ENCODE measurements around the gene RNF114.
"Not testable (repeated sequence)": the region's sequence is repeated elsewhere in the genome, so short reads cannot be mapped to it uniquely, and the experiment has no call there.

The RNF114 gene

DNA sequence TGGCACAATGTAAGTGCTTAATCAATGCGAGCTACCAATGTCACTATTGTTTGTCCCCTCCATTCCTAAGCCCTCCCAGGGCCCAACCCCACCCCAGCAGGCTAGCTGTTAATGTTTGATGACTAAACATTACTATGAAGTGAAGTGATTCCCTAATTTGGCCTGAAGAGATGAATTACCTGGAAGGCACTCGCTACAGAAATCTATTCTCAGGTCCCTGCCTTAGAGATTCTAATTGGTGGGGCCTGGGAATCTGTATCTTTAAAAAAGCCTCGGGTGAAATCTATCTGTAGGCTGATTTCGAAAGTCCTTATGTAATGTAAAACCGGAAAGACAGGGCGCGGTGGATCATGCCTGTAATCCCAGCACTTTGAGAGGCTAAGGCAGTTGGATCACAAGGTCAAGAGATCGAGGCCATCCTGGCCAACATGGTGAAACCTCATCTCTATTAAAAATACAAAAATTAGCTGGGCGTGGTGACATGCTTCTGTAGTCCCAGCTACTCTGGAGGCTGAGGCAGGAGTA lies 29.6 kb downstream of the RNF114 start:
- no peak for DNase-seq

DNA sequence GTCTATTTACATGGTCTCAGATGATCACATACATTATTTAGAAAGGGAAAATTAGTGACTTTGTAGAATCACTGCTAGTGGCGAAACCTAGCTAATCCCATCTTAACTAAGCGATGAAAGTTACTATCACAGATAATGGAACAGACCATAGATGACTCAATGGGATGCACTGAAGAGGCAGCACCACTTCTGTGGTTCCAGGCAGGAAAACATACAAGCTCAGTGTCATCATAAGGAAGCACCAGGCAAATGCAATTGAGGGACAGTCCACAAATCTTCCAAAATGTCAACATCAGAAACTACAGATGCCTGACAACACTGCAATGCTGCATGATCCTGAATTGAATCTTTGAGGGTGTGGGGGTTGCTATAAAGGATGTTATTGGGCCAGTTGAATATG lies 30.7 kb downstream of the RNF114 start:
- DNase-seq: no peak

DNA sequence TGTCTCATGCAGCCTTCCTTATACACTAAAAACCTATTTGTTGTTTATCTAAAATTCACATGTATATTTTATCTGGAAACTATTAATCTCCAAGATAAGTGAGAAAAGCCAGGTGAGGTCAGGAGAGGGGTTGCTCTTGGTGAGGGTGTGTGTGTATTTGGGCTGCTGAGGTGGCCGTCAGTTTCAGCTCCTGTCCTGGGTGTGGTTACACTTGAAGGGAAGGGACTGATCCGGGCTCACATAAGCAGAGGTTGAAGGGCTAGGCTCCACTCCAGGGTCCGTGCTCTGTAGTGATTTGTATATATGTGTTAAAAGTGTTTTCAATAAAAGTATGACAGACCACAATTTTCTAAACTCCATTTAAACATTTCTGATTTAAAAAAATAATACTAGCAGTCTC lies 33.0 kb downstream of the RNF114 start:
- no peak for DNase-seq

DNA sequence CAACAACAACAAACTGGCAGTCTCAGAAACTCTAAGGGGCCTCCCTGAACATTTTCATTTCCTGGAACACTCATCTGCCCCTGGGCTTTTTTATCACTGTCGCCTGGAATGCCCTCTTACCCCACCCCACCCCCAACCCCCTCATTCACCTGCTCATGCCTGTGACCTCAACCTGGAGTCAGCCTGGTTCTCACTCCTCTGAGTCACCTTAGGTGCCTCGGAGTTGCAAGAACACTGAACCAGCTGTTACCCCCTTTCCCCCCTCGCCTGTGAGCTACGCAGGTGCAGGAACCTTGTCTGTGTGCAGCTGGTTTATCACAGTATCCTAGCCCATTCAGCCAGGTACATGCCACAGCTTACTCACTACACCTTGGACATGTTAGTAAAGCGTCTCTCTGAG lies 33.7 kb downstream of the RNF114 start:
- no peak for DNase-seq

DNA sequence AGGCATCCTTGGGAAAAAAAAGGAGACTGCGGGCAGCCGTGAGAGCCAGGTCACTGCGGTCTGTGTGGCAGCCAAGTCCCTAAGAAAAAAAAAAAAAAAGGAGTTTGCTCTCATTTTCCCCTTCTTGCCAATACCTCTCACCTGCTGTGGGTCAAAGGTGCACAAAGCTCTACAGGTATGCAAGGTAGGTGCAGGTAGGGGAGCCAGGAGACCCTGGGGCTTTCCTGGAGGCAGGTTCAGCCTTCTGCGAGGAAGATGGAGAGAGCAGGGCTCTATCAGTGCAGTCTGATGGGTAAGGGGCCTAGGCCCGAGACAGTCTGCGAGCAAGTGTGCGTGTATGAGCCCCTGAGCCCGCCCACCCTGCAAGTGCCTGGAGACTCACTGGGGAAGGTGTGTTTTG lies 34.3 kb downstream of the RNF114 start:
- no peak for DNase-seq

DNA sequence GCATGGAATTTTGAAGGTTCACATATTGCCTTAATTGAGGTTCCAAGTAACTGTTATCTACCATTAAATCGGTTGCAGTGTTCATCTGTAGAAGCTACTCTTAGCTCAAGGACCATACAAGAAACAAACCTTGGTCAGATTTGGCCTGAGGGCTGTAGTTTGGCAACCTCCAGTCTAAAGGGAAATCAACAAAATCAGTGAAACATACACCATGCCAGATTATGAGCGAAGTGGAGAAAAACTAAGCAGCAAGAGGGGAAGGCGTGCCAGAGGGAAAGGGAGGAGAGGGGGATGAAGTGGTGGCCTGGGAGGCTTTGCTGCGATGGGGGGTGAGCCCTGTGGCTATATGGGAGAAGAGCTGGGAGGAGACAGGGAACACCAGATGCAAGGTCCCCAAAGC lies 37.8 kb downstream of the RNF114 start:
- DNase-seq: no peak

DNA sequence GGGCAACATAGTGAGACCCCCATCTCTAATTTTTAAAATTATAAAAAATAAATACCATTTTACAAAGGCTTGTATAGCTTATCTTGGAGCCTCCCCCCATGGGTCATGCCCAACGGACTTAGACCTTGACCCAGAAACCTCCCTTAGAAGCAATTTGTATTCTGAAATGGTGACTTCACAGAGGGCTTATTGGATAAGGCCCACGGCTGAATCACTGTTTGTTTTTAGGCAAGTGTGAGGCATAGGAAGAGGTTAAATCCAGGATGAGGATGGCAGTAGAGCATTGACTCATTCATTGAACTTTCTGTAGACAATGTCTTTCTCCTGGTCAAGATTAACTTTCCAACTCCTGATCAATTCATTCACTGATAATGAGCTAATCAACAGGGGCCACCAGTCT lies 40.3 kb downstream of the RNF114 start:
- no peak for DNase-seq

DNA sequence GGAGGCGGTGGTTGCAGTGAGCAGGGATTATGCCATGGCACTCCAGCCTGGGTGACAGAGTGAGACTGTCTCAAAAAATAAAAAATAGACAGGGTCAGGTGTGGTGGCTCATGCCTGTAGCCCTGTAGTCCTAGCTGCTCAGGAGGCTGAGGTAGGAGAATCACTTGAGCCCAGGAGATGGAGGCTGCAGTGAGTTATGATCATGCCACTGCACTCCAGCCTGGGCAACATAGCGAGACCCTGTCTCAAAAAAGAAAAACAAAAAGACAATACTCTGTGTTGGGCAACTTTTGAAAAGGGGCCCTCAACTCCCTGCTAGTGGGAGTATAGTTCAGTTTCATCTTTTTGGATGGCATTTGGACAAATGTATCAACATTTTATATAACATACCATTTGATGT lies 41.5 kb downstream of the RNF114 start:
- DNase-seq: not testable (repeated sequence)

DNA sequence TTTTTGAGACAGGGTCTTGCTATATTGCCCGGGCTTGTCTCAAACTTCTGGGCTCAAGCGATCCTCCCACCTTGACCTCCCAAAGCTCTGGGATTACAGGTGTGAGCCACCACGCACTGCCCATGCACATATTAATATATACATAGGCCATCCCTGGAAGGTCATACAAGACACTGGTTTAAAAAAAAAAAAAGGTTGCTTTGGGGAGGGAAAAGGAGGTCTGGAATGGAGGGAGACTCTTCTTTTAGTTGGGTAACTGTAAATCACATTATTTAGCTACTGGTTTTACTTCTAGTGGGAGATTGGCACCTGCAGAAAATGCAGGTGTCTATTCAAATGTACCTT lies 42.5 kb downstream of the RNF114 start:
- DNase-seq: no peak

DNA sequence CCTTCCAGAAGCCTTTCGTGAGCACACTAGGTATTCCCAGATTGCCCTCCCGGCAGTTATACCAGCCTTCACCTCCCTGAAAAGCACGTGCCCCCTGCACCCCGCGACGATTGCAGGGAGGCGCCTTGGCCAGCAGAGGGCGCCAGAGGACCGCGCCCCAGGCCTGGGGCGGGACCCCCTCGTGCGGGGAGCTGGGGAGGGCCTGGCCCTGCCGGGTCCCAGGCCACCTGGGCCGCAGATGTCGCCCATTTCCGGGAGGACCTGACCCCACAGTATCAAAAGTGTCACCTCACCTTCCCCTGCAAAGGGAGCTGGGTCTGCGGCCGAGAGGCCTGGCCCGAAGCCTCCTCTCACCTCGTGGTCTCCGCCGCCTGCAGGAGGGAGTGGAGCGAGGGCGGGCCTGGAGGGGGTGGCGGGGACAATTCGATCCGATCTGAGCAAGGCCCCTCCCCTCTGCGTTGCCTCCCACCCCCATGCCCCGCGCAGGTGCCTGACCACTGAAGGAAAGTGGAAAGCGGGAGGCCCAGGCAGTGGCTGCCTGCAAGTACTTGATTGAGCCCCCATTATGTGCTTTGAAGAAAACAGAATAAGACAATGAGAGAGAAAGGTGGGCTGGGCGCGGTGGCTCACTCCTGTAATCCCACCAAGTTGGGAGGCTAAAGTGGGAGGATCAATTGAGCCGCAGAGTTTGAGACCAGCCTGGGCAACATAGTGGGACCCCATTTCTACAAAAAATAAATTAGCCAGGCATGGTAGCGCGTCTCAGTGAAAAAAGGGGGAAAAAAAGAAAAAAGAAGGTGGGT lies 43.0 kb downstream of the RNF114 start:
- peak; percentile 69 for DNase-seq

DNA sequence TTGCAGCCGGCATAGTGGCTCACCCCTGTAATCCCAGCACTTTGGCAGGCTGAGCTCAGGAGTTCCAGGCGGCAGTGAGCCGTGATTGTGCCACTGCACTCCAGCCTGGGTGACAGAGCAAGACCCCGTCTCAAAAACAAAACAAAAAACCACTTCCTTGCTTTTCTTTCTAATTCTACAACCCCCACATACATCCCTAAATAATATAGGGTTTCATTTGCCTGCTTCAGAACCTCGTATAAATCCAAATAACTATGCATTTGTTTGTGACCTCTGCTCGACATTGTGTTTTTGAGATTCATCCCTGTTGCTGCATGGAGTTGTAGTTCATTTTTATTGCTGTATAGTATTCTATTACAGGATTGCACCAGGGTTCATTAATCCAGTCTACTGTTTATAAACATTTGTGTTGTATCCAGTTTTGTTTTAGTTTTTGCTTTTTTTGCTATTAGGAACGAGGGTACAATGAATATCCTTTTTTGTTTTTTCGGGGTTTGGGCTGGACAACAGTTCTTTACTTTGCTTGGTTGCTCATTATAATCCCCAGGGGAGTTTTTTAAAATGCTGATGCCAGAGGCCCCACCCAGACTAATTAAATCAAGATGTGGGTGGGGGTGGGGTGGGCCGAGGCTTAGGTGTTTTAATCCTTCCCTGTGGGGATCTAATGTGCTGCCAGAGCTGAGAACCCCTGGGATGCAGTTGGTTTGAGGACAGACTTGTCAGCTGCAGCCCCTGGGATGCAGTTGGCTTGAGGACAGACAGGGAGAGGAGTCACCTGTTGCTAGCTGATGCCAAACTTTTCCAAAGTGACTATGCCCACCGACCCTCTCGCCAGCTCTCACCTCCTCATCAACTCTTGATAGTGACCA lies 44.2 kb downstream of the RNF114 start:
- no peak for DNase-seq

DNA sequence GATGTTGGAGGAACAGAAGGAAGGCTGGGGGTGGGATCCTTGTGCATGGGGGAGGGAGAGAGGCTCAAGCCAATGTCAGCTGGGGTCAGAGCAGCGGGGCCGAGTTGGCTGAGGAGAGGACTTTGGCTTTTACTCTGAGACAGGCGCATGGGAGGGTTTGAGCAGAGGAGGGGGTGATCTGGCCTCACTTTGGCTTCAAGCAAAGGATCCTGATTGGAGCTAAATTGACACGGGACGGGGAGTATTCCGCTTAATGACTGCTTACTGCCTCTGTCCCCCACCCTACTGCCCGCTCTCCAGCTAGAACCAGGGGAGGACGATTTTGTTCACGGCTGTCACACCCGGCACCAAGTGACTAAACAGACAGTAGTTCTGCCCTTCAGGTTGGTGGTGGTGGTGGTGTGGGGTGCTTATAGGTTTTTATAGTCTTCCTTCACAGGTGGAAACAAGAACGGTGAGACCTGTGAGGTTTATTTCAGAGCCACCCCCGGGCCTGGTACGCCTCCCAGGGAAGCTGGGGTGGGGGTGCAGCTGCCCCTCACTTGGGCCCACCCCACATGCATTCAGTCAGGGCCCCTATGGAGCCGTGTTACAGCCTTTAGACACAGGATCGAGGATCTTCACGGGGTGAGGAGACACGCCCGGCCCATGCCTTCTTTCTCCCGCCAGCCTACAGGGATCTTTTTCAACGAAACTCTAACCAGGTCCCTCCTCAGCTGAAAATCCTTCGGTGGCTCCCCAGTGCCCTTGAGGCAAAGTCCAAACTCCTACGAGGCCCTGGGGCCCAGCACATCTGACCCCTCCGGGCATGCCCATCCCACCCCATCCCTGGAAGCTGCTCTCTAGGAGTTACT lies 45.2 kb downstream of the RNF114 start:
- DNase-seq: no peak

DNA sequence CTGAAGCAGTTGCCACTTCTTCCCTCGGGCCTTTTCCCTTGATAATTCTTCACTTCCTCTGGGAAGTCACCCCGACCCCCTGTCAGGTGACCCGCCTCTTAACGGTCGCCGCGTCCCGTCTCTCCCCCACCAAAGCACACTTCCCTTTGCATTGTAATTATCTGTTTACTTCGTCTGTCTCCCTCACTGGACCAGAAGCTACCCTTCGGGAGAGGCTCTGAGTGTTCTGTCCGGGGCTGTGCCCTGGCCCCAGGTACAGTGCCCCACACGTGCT lies 45.8 kb downstream of the RNF114 start:
- no peak for DNase-seq

DNA sequence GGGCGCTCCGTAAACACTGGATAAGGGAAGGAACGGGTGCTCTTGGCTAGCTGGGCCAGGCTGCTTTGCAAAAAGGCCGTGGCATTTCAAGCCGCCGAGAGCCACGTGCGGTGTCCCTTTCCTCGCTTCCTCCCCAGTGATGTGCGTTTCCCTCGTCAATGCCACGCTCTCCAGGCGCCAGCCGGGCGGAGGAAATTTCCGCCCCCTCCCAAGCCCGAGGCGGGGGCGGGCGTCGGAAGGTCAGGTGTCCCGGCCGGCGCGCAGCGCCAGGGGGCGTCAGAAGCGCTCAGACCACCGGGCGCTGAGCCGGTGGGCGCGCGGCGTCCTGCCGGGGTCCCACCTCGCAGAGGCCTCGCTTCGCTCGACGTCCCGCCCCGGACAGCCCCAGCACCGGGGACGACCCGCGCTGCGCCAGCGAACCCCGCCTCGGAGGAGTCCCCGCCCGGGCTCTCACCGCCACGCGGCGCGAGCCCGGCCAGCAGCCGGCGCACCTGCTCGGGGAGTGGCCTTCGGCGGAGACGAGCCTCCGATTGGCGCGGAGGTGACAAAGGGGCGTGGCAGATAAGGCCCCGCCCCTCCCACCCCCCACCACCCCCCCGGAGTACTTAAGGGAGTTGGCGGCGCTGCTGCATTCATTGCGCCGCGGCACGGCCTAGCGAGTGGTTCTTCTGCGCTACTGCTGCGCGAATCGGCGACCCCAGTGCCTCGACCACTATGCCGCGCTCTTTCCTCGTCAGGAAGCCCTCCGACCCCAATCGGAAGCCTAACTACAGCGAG lies 46.3 kb downstream of the RNF114 start, which contains the start of gene SNAI1:
Gene SNAI1, plus strand, starts transcription at position 635 of the 777 bp plus-strand sequence. Its CDS starts 80 bp downstream, at position 715.
- DNase-seq: peak; percentile 94

DNA sequence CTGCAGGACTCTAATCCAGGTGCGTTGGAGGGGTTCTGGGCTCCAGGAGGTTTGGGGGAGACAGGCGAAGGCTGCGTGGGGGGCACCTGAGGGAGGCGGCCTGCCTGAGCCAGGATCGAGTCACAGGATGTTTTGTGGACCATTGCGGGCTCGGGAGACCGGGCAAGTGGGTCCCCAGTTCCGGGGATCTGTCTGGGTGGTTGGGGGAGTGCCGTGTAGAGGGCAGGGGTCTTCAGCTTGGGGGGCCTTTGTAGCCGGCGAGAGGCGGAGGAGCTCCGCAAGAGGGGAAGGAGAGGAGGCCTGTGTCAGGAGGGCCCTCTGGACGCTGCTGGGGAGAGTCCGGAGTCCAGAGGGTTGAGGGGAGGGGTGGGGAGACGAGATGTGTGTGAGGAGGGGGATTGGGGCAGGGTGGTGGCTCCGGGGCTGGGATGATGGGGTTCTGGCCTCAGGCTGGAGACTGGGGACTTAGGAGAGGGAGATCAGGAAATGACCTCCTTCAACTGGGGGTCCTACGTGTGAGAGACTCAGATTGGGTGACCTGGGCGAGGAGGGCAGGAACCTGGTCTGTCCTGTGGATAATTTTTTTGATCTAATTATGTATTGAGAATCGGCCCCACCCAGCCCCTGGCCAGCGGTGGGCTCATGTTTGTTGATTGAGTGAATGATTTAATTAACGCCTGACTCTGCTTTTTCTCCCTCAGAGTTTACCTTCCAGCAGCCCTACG lies 47.1 kb downstream of the RNF114 start:
- DNase-seq: no peak

DNA sequence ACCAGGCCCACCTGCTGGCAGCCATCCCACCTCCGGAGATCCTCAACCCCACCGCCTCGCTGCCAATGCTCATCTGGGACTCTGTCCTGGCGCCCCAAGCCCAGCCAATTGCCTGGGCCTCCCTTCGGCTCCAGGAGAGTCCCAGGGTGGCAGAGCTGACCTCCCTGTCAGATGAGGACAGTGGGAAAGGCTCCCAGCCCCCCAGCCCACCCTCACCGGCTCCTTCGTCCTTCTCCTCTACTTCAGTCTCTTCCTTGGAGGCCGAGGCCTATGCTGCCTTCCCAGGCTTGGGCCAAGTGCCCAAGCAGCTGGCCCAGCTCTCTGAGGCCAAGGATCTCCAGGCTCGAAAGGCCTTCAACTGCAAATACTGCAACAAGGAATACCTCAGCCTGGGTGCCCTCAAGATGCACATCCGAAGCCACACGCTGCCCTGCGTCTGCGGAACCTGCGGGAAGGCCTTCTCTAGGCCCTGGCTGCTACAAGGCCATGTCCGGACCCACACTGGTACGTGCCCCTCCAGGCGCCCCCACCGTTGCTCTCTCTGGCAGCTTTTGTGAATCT lies 47.7 kb downstream of the RNF114 start:
- DNase-seq: no peak

DNA sequence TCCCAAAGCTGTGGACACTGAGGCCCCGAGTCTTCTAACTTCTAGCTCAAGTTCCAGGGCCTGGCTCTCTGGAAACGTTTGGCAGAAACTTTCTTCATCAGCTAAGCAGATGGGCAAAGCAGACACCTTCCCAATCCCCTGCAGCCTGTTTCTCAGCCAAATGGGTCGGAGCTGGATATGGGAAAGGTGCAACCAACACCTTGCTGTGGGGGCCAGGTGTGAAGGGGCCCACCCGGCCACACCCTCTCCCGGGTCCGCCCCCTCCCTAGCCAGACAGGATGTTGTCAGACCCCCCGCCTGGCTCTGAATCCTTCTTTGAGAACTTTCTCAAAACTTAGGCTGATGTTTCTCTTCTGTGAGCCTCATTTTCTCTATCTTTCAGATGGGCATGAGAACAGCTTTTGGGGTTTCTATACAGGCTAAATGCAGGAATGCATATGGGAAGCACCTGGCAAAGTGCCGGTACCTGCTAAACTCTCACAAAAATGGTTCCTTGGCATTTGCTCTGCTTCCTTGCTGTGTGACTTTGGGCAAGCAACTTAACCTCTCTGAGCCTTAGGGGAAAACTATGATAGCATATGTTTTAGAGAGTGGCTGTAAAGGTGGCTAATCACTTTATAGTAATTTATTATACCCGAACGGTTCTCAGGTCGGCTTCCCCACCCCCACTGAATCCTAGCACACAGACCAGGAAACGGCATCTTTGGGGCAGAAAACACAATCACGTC lies 48.4 kb downstream of the RNF114 start:
- DNase-seq: no peak

DNA sequence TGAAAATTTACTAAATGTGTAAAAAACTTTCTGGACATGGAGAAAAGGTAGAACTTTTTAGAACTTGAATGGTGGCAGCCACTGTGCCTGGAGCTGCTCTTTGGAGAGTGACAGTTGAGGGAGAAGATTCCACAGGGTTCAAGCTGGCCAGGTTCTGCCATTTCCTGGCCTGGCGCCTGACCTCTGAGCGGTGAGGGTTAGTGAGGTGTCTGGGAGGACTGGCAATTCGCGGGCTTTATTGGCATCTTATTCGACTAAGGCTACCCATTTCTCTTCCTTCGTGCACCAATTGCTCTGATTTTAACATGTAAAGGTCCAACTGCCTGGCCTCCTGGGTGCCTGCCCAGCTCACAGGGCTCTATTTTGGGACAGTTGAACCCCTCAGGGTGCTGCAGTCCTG lies 49.0 kb downstream of the RNF114 start:
- no peak for DNase-seq

DNA sequence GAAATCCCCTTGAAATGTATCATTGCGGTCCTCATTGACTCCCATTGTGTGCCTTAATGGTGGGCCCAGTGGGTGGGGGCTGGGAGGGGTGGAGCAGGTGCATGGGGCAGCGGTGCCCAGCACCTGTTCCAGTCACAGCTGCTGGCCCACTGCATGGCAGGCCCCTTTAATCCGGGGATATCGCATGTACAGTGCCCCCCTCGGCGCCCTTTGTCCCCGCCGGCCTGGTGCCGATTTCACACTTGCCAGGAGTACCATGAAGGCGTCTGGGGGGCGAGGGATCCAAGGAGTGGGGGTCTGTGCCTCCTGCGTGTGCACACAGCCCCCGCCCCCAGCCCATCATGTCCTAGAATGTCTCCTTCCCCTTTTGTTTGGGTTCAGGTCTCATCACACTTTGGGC lies 49.4 kb downstream of the RNF114 start:
- no peak for DNase-seq

DNA sequence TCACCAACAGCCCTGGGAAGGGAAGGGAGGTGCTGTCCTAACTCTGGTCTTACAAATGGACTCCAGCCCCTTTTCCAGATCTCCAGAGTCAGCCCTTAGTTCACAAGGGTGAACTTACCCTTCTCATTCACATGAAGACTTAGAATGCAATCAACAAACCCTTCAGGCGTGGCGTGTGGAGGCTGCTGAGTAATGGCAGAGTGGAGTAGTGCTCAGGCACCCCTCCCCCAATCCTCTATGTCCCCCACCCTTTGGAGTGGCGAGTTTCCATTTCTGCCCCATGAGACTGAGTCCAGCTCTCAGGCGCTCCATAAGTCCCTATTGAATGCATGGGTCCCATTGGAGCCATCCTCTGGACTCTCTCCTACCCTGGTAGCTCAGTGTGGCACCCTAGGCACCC lies 49.9 kb downstream of the RNF114 start:
- no peak for DNase-seq
